Measurements from ENCODE around the gene LHX6. TPM values are rescaled to one million over a fixed set of nuclear protein-coding genes. Genes with fewer than 3 reads are reported as not detected.

LHX6 gene
- total RNA-seq, 4 donors from 2014 or later = 0.53 to 12.4 (median 3.1) TPM

DNA sequence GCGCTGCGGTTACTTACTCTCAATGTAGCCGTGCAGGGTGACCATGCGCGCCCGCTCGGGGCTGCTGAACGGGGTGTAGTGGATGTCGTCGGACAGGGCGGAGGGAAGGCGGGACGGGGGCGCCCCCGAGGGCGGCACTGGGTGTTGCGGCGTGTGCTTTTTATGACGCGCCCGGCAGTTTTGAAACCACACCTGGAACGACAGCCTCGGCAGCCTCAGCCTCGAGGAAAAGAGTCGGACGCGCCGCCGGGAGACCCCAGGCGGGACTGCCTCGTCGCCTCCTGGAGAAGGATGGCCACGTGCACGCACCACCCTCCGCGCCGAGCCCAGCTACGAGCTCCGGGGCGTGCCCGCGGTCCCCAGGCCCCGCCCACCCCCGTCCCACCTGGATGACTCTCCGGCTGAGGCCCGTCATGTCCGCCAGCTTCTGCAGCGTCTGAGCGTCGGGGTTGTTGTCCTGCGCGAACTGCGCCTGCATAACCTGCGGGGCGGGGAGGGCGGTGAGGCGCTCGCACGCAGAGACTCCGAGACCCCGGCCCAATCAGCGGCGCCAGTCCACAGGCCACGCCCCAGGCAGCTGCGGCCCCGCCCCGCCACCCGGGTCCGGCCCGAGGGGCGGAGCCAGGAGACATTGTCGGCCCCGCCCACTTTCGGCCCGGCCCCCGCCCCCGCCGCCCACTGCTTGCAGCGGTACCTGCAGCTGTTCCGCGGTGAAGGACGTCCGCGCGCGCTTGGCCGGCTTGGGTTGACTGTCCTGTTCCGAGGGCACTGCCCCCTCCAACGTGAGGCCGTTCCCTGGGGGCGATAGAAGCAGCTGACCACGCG is 15.0 kb downstream of the LHX6 start:
- H3K4me3 ChIP-seq = peak overlapping the region; percentile 26 to 52 (median 40)
- H3K36me3 ChIP-seq = no peaks in the 10 kb centered on the region
- H3K27ac ChIP-seq = no peak overlapping the region
- peaks cover 0 to 30% of the 10 kb centered on the region in 2 donors for H3K27me3 ChIP-seq
- H3K9me3 ChIP-seq = peaks cover 0 to 3% (median 0%) of the 10 kb centered on the region in 4 donors
- TF ChIP-seq CTCF (IDR thresholded peaks at IDR 0.05) (no peak), POLR2A (IDR thresholded peaks at IDR 0.05) (no peak)
- DNase-seq = peak in 2 of 3 donors; percentile 54 to 75
- H3K4me1 ChIP-seq = peaks cover 0 to 23% (median 5%) of the 10 kb centered on the region in 4 donors

DNA sequence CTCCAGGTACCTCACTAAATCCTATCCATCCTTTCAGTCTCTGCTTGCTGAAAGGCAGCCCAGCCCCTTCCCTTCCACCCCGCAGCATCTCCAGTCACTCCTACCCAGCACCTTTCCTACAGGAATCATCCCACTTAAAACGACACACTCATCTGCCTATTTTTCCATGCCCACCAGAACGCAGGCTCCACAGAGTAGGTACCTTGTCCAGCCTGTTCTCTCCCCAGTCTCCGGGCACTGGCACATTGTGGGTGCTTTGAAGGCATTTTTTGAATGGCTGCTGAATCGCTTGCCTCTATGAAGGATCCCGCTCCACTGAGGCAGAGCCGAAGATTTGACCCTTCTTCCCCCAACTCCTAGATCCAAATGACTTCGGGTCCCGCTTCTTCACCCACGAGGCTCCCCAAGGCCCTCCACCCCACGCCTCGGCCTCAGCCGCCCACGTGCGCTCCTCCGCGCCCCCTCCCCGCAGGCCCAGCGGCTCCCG is 15.6 kb downstream of the LHX6 start:
- Histone ChIP-seq H3K9me3 (peaks cover 0 to 3% (median 0%) of the 10 kb centered on the region in 4 donors), H3K27ac (no peak overlapping the region), H3K36me3 (no peaks in the 10 kb centered on the region), H3K4me3 (peak overlapping the region in 3 of 4 donors; percentile 38 to 52 (median 41)), H3K27me3 (peaks cover 0 to 26% of the 10 kb centered on the region in 2 donors), H3K4me1 (peaks cover 0 to 19% (median 4%) of the 10 kb centered on the region in 4 donors)
- DNase-seq = peak in 1 of 3 donors; percentile 20
- TF ChIP-seq POLR2A (IDR thresholded peaks at IDR 0.05) (no peak), CTCF (IDR thresholded peaks at IDR 0.05) (no peak)

DNA sequence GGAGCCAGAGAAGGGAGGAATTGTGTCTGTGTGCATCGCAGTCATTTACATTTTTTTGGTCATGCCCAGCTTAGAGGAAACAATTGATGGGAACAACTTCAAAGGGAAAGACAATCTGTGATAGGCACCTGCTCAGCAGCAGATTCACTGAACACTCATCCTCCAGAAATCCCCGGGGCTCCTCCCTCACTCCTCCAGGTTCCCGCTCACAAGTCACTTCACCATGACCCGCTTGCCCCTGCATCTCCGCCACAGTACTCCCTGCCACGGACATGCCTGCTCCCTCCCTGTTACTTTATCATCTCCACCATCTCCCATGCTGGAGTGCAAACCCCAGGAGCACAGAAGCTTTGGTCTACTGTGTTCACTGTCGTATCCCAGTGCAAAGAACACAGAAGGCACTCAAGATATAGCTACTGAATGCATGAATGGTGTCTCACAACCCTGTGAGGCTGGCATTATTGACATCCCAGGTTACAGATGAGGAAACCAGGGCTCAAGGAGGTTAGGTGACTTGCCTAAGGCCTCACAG is 16.2 kb downstream of the LHX6 start:
- Histone ChIP-seq H3K27ac (no peak overlapping the region), H3K9me3 (peaks cover 0 to 3% (median 0%) of the 10 kb centered on the region in 4 donors), H3K27me3 (peaks cover 0 to 22% of the 10 kb centered on the region in 2 donors), H3K36me3 (no peaks in the 10 kb centered on the region), H3K4me3 (no peak overlapping the region), H3K4me1 (peaks cover 0 to 19% (median 4%) of the 10 kb centered on the region in 4 donors)
- no peak for DNase-seq
- TF ChIP-seq CTCF (IDR thresholded peaks at IDR 0.05) = no peak

DNA sequence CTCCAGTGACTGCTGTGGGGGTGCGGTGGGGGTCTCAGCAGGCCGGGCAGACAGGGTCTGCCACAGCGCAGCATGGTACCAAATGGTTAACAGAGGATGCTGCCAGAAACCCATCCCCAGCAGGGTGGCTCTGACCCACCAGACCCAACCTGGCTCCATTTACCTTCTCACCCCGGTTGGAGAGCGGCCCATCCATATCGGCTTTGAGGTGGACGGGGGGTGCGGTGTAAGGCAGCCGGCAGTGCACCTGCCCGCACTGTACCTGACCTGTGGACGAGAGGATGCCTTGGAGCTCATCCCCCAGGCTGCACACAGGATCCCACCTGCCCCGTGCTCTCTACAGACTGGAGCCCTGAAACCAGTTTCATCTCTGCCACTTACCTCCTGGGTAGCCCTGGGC is 19.3 kb downstream of the LHX6 start:
- H3K36me3 ChIP-seq = no peaks in the 10 kb centered on the region
- H3K27ac ChIP-seq = no peak overlapping the region
- peaks cover 0 to 3% (median 0%) of the 10 kb centered on the region in 4 donors for H3K9me3 ChIP-seq
- peaks cover 0 to 14% (median 4%) of the 10 kb centered on the region in 4 donors for H3K4me1 ChIP-seq
- DNase-seq = peak in 1 of 3 donors; percentile 28
- H3K27me3 ChIP-seq = peaks cover 0 to 19% of the 10 kb centered on the region in 2 donors
- TF ChIP-seq CTCF (IDR thresholded peaks at IDR 0.05) (no peak), POLR2A (IDR thresholded peaks at IDR 0.05) (no peak)
- no peak overlapping the region for H3K4me3 ChIP-seq

DNA sequence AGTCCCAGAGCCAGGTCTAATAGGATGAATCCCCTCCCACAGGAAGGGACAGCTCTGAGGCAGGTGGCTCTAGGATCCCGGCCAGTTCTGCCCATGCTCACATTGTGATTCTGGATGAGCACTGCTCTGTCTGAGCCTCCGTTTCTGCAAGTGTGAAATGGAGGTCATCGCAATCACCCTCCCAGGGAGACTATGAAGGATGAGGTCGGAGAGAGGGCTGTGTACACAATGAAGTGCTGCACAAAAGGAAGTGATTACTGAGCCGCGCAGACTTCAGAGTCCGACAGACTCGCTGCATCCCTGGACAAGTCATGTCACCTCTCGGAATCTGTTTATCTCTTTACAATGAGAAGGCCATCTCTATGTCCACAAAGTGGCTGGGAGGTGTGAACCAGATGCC is 21.7 kb downstream of the LHX6 start:
- H3K36me3 ChIP-seq = no peaks in the 10 kb centered on the region
- no peaks in the 10 kb centered on the region for H3K27me3 ChIP-seq

More for the DNA sequence above, 21.7 kb downstream of the LHX6 start:
- H3K27ac ChIP-seq = no peak overlapping the region
- DNase-seq = no peak
- H3K9me3 ChIP-seq = no peaks in the 10 kb centered on the region
- H3K4me1 ChIP-seq = no peaks in the 10 kb centered on the region
- no peak overlapping the region for H3K4me3 ChIP-seq
- TF ChIP-seq CTCF (IDR thresholded peaks at IDR 0.05) (no peak), POLR2A (IDR thresholded peaks at IDR 0.05) (no peak)
